ENCODE results near the gene KRTAP5-8.

The KRTAP5-8 gene

DNA sequence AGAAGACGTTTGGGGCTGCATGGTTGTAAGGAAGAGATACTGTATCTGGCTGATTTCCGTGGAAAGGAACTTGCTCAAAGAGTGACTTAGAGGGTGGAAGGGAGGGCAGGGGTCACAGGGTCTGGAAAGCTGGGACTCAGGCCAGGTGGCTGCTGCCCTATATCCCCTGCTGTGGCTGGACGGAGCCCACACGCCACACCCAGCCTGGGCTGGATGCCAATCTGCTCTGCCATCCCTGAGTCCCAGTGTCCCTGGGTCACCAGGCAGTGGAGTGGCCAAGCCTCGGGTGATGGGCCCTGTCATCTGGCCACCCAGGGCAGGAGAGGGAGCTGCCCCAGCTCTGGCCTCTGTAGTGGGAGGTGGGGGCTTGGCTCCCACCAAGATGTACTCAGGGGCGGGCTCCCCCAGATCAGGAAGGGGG, 37.2 kb upstream of the KRTAP5-8 start:
- no peak overlapping the region for H3K9ac ChIP-seq (ENCODE audit: low read length)
- no peaks in the 10 kb centered on the region for H3K9me3 ChIP-seq (ENCODE audit: insufficient read depth, low read length)
- no peak overlapping the region for H3K4me2 ChIP-seq (ENCODE audit: low read length)
- TF ChIP-seq, protein P1, sequence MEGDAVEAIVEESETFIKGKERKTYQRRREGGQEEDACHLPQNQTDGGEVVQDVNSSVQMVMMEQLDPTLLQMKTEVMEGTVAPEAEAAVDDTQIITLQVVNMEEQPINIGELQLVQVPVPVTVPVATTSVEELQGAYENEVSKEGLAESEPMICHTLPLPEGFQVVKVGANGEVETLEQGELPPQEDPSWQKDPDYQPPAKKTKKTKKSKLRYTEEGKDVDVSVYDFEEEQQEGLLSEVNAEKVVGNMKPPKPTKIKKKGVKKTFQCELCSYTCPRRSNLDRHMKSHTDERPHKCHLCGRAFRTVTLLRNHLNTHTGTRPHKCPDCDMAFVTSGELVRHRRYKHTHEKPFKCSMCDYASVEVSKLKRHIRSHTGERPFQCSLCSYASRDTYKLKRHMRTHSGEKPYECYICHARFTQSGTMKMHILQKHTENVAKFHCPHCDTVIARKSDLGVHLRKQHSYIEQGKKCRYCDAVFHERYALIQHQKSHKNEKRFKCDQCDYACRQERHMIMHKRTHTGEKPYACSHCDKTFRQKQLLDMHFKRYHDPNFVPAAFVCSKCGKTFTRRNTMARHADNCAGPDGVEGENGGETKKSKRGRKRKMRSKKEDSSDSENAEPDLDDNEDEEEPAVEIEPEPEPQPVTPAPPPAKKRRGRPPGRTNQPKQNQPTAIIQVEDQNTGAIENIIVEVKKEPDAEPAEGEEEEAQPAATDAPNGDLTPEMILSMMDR (IDR thresholded peaks at IDR 0.05; ENCODE audit: low read depth, low read length), result no peak
- no peak for TF ChIP-seq EZH2phosphoT487 (IDR thresholded peaks at IDR 0.05; ENCODE audit: low read depth)
- H3K27me3 ChIP-seq (ENCODE audit: low read depth, low read length), result no peaks in the 10 kb centered on the region
- H3K27ac ChIP-seq (ENCODE audit: low read length), result no peak overlapping the region
- H3K4me1 ChIP-seq (ENCODE audit: low read length), result no peaks in the 10 kb centered on the region
- H2AFZ ChIP-seq (ENCODE audit: low read depth, low read length), result no peak overlapping the region
- H3K4me3 ChIP-seq (ENCODE audit: low read length), result no peak overlapping the region
- no peaks in the 10 kb centered on the region for H3K79me2 ChIP-seq (ENCODE audit: low read length)
- peaks cover 41% of the 10 kb centered on the region for H3K36me3 ChIP-seq (replicated peaks; ENCODE audit: low read depth, low read length)
- H4K20me1 ChIP-seq (ENCODE audit: insufficient read depth, low read length), result no peaks in the 10 kb centered on the region

DNA sequence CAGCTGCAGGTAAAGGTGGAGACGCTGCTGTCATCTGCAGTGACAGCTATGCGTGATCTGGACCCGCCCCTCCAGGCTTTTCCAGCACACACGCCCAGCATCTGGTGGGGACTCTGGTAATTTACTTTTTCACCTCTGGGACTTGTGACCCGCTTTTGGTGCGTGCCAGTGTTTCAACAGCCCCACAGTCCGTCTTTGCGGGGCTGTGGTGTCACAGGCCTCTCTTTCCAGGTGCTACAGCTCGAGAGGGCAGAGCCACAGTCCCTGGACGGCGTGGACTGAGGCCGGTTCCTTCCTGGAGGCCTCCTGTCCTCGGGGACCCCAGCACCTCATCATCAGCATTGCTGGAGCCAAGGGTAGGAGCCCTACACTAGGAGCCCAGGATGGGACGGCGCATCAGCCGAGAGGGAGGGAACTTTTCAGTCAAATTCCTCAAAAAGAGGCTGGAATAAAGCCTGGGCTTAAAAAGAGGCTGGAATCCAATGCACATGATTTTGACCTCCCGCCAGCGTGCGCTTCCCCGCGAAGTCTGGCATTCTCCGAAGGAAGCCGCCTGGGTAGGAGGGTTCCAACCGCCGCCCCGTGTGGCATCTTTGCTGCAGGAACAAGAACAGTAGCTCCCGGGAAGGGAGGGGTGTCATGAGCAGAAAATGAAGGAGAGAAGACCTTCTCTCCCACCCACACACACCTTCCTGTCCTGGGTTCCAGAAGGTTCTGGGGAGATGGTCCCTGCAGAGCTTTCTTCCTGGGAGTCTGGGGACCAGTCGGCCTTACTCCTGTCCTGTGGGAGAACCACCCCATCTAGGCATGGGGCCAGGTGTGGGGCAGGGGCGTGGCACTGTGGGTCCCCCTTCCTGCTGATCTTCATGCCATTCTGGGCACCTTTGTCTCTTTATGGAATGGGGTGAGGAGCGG, 36.5 kb upstream of the KRTAP5-8 start:
- Histone ChIP-seq H3K27me3 (ENCODE audit: low read depth, low read length) (no peaks in the 10 kb centered on the region), H3K36me3 (replicated peaks; ENCODE audit: low read depth, low read length) (peaks cover 36% of the 10 kb centered on the region), H3K27ac (ENCODE audit: low read length) (no peak overlapping the region), H3K9ac (ENCODE audit: low read length) (no peak overlapping the region), H3K4me1 (ENCODE audit: low read length) (no peaks in the 10 kb centered on the region), H2AFZ (ENCODE audit: low read depth, low read length) (no peak overlapping the region), H3K9me3 (ENCODE audit: insufficient read depth, low read length) (no peaks in the 10 kb centered on the region), H3K4me2 (ENCODE audit: low read length) (no peak overlapping the region), H3K79me2 (ENCODE audit: low read length) (no peaks in the 10 kb centered on the region), H3K4me3 (ENCODE audit: low read length) (no peak overlapping the region), H4K20me1 (ENCODE audit: insufficient read depth, low read length) (no peaks in the 10 kb centered on the region)
- TF ChIP-seq, protein P1 (IDR thresholded peaks at IDR 0.05; ENCODE audit: low read depth, low read length), result no peak

DNA sequence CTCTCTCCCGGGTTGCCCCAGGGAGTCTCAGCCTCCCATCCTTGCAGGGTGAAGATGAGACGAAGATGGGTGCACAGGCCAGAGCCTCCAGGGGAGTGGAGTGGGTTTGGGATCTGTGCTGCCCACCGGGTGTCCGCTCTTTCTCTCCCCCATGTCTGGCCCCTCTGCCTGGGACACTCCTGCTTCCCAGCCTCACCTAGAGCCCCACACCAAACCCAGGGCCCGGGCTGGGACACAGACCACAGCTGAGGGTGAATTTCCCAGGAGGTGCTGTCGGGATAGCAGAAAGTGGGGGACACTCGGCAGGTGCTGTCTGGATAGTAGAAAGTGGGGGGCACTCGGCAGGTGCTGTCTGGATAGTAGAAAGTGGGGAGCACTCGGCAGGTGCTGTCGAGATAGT, 35.8 kb upstream of the KRTAP5-8 start:
- Histone ChIP-seq H3K27me3 (ENCODE audit: low read depth, low read length) (no peaks in the 10 kb centered on the region), H2AFZ (ENCODE audit: low read depth, low read length) (no peak overlapping the region), H3K9ac (ENCODE audit: low read length) (no peak overlapping the region), H3K4me2 (ENCODE audit: low read length) (no peak overlapping the region), H3K79me2 (ENCODE audit: low read length) (no peaks in the 10 kb centered on the region), H4K20me1 (ENCODE audit: insufficient read depth, low read length) (no peaks in the 10 kb centered on the region), H3K9me3 (ENCODE audit: insufficient read depth, low read length) (no peaks in the 10 kb centered on the region), H3K4me3 (ENCODE audit: low read length) (no peak overlapping the region), H3K27ac (ENCODE audit: low read length) (no peak overlapping the region), H3K4me1 (ENCODE audit: low read length) (no peaks in the 10 kb centered on the region), H3K36me3 (replicated peaks; ENCODE audit: low read depth, low read length) (peaks cover 33% of the 10 kb centered on the region)
- no peak for TF ChIP-seq EZH2phosphoT487 (IDR thresholded peaks at IDR 0.05; ENCODE audit: low read depth)
- TF ChIP-seq, protein P1 (IDR thresholded peaks at IDR 0.05; ENCODE audit: low read depth, low read length), result no peak

DNA sequence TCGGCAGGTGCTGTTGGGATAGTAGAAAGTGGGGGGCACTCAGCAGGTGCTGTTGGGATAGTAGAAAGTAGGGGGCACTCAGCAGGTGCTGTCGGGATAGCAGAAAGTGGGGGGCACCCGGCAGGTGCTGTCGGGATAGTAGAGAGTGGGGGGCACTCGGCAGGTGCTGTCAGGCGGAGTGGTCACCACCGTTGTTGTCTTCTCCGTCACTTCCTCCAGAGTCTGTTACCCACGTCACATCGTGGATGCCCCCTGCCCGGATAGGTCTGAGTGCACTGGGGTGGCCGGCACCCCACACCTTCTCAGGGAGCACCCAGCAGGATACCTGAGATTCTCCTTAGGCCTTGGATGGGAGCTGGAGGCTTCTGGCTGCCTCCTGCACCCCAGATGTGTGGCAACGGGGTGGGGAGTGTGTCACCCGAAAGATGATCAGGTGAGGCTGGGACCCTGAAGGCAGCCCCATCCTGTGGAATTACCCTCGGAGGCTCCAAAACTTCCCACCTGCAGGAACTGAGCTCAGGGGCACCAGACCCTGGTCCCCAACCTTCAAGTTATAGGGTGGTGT, 34.9 kb upstream of the KRTAP5-8 start:
- no peak for TF ChIP-seq EZH2phosphoT487 (IDR thresholded peaks at IDR 0.05; ENCODE audit: low read depth)
- TF ChIP-seq, protein P1 (IDR thresholded peaks at IDR 0.05; ENCODE audit: low read depth, low read length), result no peak
- no peaks in the 10 kb centered on the region for H4K20me1 ChIP-seq (ENCODE audit: insufficient read depth, low read length)
- H3K4me2 ChIP-seq (ENCODE audit: low read length), result no peak overlapping the region
- H3K9me3 ChIP-seq (ENCODE audit: insufficient read depth, low read length), result no peaks in the 10 kb centered on the region
- no peaks in the 10 kb centered on the region for H3K4me1 ChIP-seq (ENCODE audit: low read length)
- no peak overlapping the region for H3K9ac ChIP-seq (ENCODE audit: low read length)
- H3K27ac ChIP-seq (ENCODE audit: low read length), result no peak overlapping the region
- no peaks in the 10 kb centered on the region for H3K79me2 ChIP-seq (ENCODE audit: low read length)
- H3K4me3 ChIP-seq (ENCODE audit: low read length), result no peak overlapping the region
- no peaks in the 10 kb centered on the region for H3K27me3 ChIP-seq (ENCODE audit: low read depth, low read length)
- no peak overlapping the region for H2AFZ ChIP-seq (ENCODE audit: low read depth, low read length)
- peaks cover 28% of the 10 kb centered on the region for H3K36me3 ChIP-seq (replicated peaks; ENCODE audit: low read depth, low read length)

All from OCI-LY3 (cell line).